HPDE6-E6E7 (cell line): ENCODE measurements around the gene MTA1.

Experiments
- DNase-seq: peaks from one replicate; pipeline ENCODE4 v3.0.0; 2011; ENCODE audit warnings: missing footprints; ENCODE audit errors: extremely low spot score

Gene MTA1

GRCh38 chr14:105486974-105487448 lies 67.4 kb downstream of the MTA1 start:
- DNase-seq: no peak

DNA sequence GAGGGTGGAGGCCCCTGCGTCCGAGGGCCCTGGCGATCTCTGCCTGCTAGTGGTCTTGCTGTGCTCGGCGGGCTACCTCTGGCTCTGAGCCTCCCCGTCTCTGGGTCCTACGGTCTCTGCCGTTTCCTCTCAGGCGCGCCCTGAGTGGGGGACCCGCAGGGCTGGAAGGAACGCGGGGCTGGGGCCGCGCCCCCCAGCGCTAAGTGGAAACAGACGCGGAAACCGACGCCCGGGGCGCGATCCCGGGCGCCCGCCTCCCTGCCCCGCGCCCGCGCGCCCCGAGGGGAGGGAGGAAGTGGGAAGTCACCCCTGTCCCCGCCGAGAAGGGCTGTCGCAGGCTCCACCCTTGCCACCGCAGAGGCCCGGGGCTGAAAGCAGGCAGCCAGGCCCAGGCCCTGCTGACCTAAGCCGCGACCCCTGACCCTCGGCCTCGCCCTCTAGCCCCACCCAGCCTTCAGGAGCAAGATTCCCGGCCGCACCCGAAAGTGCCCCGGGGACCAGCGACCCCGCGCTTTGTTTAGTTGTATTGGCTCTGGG lies 67.9 kb downstream of the MTA1 start:
- DNase-seq: no peak

DNA sequence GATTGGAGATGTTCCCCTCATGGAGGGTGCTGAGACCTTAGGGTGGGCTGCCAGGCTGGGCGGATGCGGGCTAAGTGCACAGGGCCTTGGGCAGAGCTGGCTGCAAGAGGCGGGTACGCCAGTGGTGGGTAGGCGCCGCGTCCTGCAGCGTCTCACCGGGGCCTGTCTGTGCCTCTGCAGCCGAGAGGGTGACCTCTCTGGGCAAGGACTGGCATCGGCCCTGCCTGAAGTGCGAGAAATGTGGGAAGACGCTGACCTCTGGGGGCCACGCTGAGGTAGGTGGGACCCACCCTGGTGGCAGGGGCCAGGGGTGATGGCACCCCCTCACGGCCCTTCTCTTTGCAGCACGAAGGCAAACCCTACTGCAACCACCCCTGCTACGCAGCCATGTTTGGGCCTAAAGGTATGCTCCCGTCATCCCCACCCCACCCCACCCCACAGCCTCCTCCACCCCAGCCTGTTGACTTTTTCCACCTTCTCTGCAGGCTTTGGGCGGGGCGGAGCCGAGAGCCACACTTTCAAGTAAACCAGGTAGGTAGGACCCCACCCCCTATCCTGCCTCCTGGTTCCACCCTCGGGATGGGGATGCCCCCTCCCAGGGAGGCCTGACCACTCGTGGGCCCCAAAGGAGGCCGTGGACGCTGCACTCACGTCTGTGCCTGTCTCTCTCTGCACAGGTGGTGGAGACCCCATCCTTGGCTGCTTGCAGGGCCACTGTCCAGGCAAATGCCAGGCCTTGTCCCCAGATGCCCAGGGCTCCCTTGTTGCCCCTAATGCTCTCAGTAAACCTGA lies 68.6 kb downstream of the MTA1 start:
- DNase-seq: no peak

GRCh38 chr14:105488781-105489541 lies 69.3 kb downstream of the MTA1 start:
- no peak for DNase-seq

DNA sequence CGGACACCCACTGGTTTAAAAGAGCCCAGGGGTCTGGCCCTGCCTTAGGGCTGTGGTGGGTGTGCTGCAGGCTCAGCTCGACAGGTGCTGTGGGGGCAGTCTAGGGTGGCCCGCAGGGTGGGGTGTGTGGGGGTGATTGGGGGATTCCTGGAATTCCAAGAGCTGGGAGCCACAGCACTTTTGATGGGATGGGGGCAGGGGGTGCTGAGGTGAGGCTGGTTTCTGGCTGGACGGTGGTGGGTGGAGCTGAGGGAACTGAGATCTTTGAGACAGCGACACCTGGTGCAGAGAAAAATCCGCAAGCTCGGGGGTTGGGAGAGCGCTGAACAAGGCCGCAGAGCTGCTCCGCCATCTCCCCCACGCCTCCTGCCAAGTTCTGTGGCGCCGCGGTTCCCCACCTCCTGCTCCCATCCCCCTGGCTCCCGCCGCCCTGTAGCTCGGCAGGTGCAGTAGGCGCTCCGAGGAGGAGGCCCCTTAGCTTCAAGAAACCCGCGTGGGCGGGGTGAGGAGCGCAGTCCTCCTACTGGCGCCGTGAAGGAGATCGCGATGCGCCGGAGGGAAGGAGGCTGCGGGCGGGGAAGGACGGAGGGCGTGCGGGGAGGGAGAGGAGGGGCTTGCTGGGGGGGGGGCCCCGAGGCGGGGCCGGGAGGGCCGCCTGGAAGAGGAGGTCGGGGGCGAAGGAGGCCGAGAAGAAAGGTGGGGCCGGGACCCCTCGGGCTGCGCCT lies 70.1 kb downstream of the MTA1 start:
- DNase-seq: peak; percentile 81

DNA sequence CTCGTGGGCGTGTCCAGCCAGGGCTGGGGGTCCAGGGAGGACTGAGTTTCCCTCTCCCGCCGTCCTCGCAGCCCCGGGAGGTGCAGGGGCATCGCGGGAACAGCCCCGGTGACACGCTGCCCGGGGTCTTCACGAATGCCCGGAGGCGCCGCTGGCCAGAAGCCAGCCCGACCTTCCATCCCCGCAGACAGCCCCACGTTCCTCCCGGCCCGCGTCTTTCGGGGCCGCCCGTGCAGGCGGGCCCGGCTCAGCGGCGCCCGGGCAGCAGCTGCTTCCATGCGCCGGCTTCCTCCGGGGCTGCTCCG lies 70.6 kb downstream of the MTA1 start:
- no peak for DNase-seq

DNA sequence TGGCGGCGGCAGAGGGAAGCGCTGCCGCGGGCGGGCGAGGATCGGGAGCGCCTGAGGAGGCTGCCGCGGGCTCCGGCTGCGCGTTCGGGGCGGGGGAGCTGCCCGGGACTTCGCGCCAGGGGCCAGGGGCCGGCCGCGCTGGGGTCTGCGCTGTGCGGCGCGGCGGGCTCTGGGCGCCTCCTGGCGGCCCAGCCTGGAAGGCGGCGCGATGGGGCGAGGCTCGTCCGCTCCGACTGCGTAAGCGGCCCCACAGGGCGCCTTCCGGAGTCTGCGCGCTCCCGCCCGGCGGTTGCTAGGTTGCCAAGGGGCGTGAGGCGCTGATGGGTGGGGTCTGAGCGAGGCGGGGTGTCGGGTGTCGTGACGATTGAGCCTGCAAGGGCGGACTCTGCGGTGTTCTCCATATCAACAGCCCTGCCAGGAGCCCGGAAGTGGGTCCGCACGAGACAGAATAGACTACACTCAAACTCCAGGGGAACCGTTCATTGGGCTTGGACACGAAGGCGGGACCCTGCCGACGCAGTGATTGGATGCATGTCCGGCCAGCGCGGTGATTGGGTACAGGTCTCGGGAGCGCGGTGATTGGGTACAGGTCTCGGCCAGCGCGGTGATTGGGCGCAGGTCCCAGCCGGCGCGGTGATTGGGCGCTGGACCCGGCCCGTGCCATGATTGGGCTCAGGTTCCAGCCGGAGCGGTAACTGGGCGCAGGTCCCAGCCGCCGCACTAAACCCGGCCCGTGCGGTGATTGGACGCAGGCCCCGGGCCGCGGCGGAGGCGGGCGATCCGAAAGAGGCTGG lies 71.1 kb downstream of the MTA1 start, which contains the start of gene TEDC1:
TEDC1 (plus strand) TSS at position 675 of the 794 bp plus-strand sequence. CDS start 130 bp downstream, outside the sequence.
- peak; percentile 96 for DNase-seq

DNA sequence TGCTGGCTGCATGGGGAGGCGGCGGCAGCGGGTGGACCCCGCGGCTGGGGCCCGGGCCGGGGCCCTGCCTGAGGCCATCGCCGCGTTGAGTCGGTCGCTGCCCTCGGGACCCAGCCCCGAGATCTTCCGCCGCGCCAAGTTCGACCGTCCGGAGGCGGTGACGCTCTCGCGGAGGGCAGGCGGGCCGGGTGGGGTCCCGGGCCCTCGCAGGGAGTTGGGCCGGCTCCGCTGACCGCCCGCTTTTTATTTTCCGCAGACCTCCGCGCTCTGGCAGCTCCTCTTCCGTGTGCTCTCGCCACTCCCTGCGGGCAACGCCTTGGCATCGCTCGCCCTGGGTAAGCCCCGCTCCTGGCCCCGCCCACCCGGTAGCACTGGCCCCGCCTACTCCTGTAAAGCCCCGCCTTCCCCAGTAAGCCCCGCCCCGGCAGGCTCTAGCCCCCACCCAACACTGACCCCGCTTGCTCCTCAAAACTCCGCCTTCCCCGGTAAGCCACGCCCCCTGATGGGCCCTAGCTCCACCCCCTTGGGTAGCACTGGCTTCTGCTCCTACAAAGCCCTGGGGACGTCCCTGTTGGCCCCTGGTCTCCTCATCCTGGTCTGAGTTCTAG lies 71.8 kb downstream of the MTA1 start:
- no peak for DNase-seq

- no peak for DNase-seq
Observed at GRCh38 chr14:105492031-105492970, 72.7 kb downstream of the MTA1 start.

GRCh38 chr14:105492971-105493871 lies 73.6 kb downstream of the MTA1 start:
- DNase-seq: no peak

DNA sequence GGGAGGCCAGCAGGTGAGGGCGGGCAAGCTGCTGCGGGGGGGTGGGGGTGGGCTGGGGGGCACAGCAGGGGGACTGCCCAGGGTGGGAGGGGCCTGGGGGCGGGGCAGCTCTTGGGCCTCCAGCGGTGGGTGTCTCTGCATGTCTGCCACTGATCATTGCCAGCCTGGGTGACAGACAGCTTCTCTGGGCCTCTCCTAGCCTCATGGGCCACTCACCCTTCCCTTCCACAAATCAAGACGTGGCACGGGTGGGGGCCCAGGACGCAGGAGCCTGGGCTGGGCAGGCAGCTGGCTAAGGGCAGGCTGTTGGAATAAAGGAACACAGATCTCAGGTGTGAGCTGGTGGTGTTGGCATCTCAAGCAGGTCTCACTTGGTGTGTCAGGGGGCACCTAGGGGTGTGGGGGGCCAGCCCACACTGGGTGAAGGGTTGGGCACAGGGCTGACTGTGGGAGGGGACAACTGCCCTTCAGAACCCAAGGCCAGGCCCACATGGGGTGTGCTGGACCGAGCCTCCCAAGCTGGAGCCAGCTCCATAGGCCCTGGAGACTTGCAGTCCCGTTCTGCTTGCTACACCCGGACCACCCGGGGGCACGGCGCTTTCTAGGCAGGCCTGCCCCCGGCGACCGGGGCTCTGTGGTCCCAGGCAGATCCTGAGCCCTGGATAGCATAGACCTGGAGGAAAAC lies 74.4 kb downstream of the MTA1 start:
- DNase-seq: no peak

- DNase-seq: no peak
Observed at GRCh38 chr14:105494606-105494929, 74.9 kb downstream of the MTA1 start.

DNA sequence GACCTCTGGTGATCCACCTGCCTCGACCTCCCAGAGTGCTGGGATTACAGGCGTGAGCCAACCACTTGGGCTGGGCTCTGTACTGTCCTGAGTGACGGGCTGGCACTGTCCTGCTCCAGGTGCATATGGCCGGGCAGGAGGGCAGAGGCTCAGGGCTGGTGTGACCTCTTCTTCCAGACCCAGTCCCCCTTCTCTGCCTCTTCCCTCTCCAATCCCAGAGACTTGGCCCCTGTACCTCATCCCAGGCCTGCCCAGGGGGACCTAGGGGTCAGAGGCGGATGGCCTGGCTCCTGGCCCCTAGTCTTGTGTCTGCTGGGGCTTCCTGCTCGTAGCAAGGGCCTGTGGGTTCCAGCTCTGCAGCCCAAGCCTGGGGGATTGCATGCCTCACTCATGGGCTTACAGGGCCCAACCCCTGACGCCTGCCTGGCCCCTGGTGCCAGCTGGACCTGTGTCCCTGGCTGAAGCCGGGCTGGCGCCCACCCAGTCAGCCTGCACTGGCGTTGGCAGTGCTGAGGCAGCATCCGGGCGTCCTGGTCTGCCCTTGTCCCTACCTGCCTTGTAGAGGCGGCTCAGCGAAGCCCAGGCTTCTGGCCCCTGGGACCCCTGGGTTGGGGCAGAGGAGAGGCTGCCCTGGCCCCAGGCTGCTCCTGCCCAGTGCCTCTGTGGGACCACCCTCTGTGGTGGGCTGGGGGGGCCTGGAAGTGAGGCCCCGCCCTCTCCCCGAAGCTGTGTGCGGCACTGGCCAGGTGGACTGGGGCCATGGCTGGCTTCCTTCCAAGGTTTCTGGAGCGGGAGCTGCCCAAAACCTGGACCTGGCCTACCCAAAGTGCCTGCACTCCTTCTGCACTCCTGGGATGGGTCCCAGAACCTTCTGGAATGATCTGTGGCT lies 75.7 kb downstream of the MTA1 start:
- no peak for DNase-seq

GRCh38 chr14:105495990-105496830 lies 76.6 kb downstream of the MTA1 start:
- no peak for DNase-seq

DNA sequence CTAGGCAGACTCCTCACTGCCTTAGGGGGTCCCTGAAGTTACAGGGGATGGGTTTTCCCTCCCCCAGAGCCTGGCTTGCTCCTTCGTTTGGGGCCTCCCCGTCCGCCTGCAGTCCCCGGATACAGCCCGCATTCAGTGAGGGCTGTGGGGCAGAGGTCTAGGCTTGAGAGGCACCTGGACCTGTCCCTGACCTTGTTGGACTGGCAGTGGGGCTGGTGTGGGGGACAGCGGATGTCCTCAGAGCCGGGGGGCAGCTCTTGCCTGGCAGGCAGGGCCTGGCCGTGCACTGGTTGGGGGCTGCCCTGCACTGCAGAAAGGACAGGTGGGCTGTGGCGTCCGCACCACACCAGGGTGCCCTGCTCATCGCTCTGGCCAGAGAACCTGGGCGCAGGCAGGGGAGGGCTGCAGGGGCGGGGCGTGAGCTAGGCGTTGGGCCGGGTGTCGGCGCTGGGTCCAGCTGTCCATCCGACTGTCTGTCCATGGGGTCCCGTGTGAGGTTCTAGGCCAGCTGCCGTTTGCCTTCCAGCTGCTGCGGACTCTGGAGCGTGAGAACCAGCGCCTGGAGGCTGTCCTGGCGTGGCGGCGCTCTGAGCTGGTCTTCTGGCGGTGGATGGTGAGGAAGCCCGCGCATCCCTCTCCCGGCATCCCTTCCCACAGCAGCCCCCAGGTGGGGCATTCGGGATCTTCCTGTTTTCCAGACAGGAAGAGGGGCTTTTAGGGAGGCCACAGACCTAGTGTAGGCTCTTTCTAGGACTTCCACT lies 77.4 kb downstream of the MTA1 start:
- no peak for DNase-seq
